GM18867 (cell line): Measurements from ENCODE around the gene ADAMTSL1.

ENCODE experiments used
- ATAC-seq: cut with Tn5 transposase; IDR thresholded peaks from one replicate; pipeline ENCODE4 v1.9.1; 2021; ENCODE audit warnings: mild to moderate bottlenecking, moderate library complexity; ENCODE audit not compliant: unreplicated experiment

Gene ADAMTSL1

DNA sequence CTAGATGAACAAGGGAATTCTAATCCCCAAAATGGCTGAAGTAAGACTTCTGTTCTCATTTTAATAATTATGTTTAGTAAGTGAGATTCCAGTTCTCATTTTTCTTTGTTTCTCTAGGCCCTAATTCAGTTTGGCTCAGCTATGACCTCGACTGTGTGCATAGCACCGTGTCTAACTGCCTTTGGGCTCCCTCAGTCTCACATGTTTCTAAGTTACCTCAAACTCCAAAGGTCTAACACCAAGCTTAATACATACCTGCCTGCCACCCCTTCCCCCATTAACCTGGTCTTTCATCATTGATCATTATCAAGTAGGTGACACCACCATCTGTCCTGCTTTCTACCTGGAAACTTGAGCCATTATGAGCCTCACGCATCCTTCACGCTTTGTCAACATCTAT lies 285.9 kb downstream of the ADAMTSL1 start:
- ATAC-seq = no peak

DNA sequence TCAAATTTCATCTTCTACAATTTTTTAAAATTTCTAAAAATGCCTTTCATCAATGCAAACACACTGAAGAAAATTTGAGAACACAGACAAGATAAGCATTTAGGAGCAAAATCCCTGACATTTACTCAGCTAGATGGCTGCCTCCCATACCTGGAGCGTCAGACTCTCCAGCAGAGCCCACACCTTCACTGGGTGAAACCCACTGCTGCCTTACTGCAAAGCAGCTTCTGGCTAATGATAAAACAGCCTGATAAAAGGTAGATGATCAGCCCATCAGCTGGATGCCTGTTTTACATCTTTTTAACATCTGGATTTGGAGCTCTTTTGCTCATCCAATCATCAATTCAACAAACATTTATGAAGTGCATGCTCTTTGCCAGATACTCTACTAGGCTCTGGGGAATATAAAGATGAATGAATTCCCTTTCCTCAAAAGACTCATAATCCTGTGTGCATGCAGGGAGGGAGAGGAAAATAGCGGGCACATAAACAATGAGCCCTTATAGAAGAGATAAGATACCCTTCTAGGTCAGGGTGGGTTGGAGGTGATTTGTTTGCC lies 287.9 kb downstream of the ADAMTSL1 start:
- no peak for ATAC-seq

DNA sequence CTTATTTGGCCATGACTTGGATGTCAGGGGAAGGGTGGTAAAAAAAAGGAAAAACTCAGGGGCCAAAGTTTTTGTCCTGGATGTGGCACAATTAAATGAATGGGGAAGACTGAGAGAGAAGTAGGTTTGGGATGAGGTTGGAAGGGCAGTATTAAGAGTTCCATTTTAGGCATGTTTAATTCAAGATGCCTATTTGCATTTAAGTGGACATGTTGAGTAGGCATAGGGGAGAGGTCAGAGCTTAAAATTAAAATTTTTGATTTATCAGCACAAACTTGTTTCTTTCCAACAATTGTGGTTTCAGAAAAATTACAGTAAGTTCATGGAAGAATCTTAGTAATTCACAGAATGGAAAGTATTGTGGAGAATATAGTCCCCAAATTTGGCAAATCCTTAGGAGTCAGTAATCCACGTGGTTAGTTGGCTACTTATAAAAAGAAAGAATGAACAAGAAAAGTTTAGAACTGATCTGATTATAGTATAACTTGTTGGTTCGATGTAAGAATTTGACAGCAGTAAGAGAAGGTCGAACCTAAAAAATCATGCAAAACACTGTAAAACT lies 293.1 kb downstream of the ADAMTSL1 start:
- ATAC-seq = no peak

DNA sequence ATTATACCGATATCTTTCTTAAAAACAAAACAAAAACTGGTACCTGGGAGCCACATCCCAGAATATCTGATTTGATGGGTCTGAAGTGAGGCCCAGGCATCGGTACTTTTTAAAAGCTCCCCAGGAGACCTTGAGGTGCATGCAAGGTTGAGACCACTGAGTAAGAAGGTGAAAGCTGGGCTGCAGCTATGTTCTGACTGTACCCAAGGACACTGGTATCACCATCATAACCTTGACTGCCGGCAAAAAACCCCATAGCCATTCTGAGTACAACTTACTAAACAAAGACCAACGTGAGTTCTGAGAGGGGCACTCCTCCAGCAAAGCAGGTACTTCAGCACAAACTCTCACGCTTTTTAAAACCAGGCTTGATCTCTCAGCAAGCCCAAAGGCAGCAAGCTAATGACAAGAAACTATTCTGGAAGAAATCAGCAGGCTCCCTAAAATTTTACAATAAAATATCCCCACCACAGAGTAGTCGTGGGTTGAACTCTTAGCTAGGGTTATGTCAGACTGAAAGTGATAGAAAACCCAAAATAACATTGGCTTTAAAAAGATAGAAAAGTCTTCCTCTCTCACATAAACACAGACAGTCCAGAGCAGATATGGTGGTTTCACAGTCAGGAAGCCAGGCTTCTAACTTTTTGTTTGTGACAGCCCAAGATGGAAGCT lies 295.1 kb downstream of the ADAMTSL1 start:
- peak; percentile 95 for ATAC-seq

DNA sequence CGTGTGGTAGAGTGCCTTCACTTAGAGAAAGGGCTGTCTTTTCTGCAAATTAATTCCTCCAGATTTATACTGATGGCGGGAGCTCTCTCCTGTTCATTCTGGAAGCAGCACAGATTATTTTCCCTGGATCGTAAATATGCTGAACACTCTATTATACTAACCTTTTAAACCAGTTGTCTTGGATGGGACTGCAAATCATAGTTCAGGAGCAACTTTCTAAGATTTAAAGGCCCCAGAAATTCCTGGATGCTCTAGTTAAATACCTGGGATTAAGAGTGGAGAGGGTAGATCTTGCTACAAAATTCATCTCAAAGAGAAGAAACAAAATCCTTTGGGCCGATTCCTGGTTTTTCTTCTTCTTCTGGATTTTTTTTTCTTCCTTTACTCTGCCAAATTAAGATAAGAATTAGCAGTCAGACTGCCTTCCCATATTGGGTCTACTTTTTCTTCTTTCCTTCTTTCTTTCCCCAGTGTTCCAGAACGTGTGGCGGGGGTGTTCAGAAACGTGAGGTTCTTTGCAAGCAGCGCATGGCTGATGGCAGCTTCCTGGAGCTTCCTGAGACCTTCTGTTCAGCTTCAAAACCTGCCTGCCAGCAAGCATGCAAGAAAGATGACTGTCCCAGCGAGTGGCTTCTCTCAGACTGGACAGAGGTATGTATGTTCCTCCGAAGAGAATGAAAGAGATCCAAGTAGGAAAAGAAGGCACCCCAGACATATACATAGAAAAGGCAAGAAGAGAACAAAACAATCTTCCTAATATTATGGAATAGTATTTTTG lies 296.4 kb downstream of the ADAMTSL1 start:
- ATAC-seq = no peak

DNA sequence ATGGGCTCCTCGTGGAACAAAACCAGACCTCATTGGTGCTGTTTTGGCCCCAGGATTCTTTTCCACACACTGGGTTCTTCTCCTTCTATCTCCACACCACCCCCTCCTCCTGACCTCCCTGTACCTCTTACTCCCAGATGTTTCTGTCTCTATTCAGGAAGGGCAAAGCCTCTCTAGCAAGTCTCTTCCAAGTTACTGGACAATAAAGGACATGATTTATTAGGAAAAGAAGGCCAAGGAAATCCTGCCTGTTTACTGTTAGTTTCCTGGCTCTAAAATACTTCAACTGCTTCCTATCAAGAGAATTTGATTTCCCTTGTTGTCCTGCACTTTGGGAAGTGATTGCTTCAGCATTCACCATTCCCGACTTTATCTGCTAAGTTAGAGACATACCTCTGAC lies 297.1 kb downstream of the ADAMTSL1 start:
- ATAC-seq = no peak

DNA sequence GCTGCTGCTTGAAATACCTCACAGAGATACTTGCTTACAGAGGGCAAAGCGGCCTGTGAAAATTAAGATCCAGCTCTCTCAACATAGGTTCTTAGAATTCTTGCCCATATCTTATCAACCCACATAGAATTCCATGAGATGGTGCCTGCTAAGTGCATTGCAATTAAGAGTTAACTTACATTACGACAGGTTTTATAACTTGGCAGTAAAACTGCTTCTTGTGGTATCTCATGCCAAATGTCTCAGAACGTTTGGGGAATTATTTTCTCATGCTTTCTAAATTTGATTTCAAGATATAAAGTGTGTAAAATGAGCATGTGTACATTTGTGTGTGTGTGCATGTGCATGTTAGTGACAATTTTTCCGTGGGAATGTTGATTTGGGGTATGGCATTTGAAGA lies 297.8 kb downstream of the ADAMTSL1 start:
- ATAC-seq = no peak

DNA sequence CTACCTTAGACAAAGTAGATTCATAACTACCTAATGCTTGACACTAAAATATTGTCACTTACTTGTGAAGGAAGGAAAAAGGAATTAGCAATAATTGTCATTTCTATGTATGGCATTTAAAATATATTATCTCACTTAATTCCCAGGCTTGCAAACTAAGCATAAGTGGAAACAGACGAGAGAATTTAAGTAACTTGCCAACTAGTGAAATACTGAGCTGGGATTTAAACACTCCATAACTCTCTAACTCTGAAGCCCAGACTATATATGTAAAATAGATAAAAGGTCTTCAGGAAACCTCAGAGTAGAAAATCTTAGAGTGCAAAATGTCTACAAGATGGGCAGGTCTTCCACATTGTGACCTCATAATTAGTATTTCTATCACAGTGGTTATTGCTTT lies 301.3 kb downstream of the ADAMTSL1 start:
- ATAC-seq = no peak

DNA sequence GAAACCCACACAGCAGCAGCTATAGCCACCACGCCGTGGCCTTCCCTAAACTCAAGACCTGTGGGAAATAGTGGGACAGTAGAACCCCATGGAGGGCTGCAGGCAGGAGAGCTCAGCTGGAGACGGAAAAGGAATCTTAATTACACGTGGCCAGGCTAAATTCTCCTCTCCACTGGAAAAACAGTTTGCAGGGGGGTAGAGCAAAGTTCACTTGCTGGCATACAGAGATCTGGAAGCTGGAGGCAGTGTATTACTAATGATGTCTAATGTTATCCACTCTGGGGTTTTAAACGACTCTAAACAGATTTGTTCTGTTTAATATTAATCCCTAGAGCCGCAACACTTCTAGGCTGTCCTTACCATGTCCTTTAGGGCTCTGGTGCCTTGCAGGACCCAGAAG lies 302.0 kb downstream of the ADAMTSL1 start:
- no peak for ATAC-seq

DNA sequence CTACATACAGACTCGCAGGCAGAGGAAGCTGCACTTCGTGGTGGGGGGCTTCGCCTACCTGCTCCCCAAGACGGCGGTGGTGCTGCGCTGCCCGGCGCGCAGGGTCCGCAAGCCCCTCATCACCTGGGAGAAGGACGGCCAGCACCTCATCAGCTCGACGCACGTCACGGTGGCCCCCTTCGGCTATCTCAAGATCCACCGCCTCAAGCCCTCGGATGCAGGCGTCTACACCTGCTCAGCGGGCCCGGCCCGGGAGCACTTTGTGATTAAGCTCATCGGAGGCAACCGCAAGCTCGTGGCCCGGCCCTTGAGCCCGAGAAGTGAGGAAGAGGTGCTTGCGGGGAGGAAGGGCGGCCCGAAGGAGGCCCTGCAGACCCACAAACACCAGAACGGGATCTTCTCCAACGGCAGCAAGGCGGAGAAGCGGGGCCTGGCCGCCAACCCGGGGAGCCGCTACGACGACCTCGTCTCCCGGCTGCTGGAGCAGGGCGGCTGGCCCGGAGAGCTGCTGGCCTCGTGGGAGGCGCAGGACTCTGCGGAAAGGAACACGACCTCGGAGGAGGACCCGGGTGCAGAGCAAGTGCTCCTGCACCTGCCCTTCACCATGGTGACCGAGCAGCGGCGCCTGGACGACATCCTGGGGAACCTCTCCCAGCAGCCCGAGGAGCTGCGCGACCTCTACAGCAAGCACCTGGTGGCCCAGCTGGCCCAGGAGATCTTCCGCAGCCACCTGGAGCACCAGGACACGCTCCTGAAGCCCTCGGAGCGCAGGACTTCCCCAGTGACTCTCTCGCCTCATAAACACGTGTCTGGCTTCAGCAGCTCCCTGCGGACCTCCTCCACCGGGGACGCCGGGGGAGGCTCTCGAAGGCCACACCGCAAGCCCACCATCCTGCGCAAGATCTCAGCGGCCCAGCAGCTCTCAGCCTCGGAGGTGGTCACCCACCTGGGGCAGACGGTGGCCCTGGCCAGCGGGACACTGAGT lies 303.2 kb downstream of the ADAMTSL1 start:
- ATAC-seq = no peak

DNA sequence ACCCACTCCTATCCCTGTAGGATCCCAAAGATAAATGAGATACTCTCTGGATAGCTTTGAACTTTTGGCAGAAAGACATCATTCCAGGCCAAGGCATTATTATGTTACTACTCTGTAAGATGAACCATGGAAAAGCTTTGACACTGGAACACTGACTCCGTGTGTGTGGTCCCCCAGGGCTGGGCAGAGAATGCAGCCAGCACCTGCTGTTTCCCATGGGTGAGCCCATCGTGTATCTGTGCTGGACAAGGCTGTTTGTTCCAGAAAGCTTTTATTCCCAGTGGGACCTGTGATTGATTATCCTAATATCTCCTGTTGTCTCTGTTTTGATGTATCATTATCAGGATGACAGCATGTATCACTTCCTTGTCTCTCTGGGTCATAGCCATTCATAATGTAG lies 304.2 kb downstream of the ADAMTSL1 start:
- no peak for ATAC-seq

DNA sequence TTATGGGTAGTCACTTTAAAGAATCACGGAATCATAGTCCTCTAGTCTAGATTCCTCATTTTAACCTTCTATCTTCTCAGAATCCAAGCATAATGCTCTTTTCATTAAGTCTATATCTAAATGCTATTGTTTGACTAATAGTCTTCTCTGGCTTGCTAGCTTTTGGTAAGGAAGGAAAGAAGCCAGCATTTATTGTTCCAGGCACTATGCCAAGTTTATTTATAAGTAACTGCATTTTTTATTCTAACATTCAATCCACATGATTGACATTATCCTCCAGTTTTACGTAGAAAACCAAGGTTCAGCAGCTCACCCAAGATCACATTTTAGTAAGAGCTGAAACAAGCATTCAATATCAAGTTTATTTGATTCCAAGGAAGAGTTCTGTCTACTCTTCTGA lies 304.9 kb downstream of the ADAMTSL1 start:
- no peak for ATAC-seq

DNA sequence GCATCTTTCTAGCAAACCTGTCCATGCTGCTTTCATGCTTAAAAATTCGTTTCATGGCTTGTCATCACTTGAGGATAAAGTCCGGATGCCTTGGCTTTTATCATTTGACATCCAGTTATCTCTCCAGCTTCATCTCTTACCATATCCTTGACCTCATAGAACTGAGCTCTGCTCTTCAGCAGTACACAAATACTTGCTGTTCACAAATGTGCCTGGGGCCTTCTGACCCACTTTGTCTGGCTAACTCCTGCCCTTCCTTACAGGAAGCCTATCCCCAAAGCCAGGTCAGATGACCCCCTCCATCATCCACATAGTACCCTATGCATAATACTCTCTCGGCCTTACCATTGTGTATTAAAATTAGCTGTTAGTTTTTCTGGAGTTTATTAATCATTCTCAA lies 310.0 kb downstream of the ADAMTSL1 start:
- no peak for ATAC-seq

DNA sequence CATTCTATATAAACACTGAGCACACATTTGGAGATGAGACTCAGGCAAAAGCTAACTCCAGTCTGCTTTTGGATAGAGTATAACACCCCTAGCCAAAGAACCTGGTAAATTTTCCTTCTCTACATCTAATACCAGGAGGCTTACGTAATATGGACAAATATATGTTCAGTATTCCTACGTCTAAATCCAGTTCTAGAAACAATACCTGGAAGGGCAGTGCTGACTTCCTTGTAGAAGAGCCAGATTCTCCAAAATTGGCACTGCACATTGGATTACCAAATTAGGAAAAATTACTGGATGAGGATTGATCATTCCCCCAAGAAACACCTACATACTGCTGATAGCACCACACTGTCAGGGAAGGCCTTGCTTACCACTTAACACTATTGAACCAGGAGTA lies 311.7 kb downstream of the ADAMTSL1 start:
- no peak for ATAC-seq

DNA sequence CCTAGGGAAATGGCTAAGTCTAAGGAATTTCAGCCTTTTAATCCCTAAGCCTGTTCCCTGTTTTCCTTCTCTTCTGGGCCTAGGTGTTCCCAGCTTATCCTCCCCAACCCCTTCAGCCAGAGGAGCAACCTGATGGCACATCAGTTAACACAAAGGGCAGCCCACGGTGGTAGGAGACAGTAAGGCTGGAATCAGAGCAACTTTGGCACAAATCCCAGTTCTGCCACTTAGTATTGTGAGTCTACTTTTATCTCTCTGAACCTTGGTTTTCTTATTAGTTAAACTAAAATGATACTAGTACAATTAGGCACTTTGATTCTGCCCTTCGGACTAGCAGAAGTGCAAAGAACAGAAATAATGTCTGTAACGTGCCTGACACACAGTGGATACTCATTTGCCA lies 312.2 kb downstream of the ADAMTSL1 start:
- ATAC-seq = no peak

DNA sequence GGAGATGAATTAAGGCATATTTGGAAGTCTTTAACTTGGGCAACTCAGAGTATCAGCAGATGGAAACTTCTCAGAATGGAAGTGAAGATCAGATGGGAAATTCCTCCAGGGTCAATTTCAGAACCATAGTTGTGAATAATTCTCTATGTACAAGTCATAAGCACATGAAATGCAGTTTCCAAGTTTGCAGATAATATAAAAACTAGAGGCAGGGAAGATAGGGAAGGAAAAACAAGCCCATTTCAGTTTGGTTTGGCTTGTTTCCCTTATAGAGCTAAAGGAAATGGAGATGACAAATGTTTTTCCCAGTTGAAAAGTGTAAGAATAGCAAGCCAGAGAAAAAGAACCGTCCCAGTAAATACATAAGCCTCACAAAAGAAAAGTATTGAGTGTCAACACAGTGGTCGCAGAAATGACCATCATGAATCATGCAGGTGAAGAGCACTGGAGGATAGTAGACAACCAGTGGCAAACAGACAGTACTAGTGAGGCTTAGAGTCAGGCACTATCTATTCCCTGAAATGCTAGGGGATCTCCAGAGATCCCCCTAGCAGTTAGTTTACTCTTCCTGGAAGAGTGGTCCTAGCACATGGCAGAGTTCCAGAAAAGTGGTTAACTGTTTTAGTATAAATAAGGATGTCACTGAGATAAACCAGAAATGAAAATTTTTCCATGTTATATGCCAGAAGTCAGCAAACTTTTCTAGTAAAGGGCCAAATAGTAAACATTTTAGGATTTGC lies 313.1 kb downstream of the ADAMTSL1 start:
- no peak for ATAC-seq

DNA sequence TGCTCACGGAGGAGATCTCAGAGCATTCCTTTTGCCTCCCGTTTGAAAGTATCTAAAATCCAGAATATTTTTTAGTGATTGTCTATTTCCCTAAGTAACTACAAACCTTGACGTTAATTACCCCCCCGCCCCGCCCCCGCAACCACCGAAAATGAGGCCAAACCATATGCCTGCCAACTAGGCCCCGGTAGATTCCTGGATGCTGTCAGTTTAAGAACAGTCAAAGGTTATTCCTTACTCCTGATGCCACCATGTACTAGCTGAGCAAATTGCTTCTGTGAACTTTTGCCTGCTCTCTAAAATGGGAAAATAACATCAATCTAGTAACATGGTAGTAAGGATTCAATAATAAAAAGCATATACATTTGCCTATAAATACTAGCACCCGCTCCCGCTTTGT lies 314.3 kb downstream of the ADAMTSL1 start:
- ATAC-seq = no peak

DNA sequence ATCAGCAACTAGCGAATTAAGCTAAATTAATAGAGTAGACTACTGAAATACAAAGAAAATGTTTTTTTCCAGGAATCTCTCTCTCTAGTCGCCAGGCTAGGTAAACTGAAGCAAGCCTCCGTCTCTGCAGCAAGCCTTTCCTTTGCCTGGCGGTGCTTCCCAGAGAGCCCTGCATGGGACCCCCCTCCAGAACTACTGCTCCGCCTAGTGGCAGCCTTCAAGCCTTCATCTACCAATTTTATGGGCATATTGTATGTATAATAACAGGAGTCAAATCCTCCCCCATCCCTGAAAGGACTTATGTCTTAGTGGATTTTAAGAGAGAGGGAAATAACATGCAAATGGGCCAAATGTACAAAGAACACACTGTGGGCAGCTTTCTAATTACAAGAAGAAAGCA lies 317.1 kb downstream of the ADAMTSL1 start:
- ATAC-seq = peak; percentile 45

DNA sequence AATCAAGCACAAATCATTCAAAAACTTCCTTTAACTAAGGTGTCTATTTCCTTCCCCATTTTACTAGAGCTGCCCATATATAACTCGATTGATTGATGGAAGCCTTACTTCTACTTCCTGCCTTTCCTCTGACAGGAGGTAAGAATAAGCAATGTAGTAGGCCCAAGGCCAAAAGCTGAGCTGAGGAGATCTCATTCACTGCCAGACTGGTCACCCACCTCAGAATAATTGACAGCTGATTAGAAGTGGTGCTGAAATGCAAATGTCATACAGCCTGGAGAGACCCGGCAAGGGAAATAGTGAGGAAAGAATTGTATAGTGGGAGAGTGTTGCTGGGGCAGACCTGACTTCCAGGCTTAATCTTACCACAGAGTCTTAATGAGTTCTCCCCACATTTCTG lies 319.2 kb downstream of the ADAMTSL1 start:
- no peak for ATAC-seq
